Effector CD8-positive, alpha-beta T cell (primary cell): ENCODE results near the gene RPP30.
"Not testable (repeated sequence)": the region's sequence is repeated elsewhere in the genome, so short reads cannot be mapped to it uniquely, and the experiment has no call there.

Experiments
- DNase-seq: peaks from one replicate; lab custom pipeline; 2025; lab: John Stamatoyannopoulos, UW

Gene RPP30

DNA sequence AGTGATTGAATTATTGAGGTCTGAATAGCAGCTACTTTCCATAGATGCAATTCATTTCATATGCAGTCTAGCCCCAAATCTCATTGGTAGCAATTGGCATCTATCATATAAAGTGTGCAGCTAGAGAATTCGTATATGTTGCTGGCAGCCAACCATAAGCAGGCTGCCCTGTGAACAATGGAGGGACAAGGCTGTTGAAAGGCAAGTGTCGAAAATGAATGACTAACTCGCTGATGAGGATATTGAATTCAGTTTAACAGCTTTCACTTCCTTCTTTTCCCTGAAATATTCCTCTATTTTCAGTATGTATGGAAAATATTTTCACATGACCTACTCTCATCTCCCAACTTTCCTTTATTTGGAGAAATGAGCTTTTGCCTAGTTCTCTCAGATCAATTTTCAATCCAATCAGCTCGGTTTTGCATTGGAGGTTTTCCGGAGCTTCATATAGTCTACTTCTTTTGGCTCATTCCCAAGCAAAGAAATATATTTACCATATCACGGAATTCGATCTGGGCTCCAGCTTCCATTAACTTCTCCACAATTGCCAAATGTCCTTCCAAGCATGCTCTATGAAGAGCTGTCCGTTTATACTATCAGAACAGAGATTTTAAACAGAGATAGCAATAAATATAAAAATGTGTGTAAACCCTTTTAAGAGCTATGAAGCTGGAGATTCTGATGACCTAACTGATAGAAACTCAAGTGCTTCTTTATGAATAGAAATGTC is 45.6 kb downstream of the RPP30 start:
- DNase-seq: no peak

DNA sequence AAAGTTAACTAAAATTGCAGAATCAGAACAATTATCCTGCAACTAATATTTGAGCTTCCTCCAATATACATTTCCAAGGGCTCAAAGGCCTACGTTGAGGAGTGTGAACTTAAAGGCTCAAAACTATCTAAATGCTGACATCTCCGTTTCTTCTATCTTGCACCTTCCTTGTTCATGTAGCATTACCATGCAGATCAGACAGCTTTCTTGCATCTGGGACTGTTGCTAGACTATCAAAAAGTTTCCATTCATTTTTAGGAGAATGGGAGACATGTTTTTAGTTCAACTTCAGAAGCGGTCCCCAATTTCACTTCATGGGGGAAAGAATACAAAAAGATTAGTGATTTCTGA is 46.2 kb downstream of the RPP30 start:
- DNase-seq: no peak

DNA sequence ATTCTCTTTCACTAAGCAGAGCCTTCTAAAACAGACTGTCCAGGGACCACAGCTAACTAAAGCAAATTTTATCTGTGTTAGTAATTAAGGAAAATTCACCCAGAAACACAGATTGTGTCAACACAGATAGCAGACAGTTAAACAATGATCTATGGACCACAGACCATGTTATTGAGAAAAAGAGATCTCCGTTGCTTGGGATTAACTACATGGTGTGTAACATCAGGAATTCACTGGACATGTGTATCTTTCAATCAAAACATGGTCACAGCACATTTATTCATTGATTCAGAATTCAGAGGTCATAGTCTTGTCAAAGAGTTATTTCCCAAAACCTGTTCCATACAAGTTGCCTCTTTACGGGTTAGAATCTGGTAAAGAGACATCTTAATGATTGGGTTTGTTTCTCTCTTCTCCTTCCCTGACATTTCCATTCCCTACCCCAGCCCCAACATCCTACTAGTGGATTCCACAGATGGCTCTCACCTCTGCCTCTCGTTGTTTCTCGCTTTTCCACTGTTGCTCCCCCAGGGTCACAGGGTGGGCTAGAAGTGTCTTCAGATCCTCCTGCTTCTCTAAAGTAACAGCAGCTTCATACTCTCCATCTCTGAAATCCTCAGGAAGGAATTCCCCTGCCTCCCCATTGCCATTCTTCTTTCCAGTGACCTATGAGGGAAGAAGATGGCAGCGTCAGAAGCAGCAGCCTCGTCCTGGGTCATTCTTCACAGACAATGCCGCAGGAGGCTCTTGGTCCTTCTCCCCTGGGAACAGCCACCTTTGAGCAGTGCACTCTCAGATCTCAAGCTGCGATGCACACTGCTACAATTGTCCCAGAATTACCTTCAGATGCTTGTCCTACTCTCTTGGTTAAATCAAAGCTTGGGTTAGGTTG is 48.2 kb downstream of the RPP30 start:
- DNase-seq: no peak

DNA sequence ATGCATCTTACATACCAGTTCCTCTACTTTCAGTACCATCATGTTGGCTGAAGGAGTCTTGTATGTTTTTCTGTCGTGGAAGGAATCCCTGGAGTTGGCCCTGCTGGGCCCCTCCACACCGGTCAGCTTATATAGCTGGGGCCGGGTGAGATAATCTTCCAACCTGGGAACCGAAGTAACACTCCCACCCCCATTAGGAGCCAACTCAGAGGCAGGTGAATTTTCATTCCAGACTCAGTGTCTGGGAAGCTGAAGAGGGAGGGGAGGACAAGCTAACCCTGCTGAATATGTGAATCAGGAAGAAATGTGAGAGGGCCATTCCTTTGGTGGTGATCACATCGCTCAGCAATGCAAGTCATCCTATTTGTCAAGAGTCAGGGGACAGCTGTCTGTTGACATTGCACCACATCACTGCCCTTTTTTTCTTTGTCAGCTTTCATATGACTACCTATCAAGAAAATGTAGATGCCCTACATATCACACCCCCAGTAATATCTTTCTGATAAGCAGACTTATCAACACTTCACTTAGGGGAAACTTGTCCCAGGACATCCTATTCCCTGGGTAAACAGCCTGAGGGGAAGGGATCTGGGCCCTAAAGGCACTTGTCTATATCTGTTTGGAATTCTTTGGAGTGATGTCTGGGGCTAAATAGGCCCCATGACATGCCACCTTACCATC is 49.4 kb downstream of the RPP30 start, which contains the start of gene ANKRD1:
Gene ANKRD1, minus strand, starts transcription at position 102 of the 681 bp plus-strand sequence. Its CDS starts 60 bp downstream, at position 42.
- no peak for DNase-seq

DNA sequence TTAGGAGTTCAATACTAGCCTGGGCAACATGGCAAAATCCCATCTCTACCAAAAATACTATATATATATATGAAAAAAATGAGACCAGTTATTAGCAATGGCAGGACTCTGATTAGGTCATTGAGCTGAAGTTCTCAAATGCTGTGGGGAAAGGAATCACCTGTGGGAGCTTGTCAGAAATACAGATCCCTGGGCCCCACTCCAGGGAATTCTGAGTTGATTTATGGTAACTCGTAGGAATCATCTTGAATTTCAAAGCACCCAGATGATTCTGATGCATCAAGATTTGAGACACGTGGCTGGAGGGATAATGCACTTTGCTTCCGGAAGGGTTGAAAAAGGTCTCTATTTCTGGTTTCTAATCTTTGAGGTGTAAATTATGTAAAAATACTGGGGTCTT is 50.1 kb downstream of the RPP30 start:
- no peak for DNase-seq

DNA sequence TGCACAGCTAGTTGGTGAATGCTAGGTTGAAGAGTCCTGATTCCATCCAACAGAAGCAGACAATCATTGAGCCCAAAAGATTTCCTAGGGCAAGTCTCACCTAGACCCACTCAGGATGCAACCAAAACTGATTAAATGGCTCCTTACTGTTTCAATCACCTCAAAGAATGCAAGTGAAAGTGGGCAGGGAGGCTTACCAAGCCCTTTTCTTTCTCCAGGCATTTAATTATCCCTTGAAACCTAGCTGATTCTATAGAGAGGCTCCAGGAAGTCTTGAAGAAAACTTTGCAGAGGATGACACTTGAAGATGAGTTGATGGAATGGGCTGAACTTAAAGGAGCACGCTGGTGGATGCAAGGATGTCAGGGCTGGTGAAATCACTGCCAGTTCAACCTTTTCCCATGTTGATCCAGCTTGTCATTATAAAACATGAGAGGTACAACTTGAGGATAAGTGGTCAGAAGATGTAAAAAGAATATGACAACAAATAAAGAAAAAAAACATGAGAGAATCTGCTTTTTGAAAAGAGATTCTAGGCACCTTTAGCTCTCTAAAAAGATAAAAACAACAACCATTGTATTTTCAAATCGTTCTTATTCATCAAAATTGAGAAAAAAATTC is 51.4 kb downstream of the RPP30 start:
- no peak for DNase-seq

DNA sequence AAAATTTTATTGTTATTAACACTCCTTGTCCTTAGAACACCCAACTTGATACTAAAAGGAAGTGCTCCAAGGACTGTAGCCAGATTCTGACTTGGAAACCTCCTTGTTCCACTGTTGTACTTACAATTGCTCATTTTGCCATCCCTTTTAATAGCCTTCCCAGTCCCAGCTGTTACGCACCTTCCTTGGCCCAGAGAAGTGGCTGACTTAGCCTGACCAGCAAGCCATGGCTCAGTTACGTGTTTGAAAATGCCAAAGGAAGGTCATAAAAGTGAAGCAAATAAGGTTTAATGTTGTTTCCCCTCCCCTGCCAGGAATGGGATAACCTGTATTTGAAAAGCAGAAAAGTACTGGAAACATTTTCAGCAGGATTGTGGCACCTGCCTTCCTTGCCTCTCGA is 52.8 kb downstream of the RPP30 start:
- DNase-seq: no peak

DNA sequence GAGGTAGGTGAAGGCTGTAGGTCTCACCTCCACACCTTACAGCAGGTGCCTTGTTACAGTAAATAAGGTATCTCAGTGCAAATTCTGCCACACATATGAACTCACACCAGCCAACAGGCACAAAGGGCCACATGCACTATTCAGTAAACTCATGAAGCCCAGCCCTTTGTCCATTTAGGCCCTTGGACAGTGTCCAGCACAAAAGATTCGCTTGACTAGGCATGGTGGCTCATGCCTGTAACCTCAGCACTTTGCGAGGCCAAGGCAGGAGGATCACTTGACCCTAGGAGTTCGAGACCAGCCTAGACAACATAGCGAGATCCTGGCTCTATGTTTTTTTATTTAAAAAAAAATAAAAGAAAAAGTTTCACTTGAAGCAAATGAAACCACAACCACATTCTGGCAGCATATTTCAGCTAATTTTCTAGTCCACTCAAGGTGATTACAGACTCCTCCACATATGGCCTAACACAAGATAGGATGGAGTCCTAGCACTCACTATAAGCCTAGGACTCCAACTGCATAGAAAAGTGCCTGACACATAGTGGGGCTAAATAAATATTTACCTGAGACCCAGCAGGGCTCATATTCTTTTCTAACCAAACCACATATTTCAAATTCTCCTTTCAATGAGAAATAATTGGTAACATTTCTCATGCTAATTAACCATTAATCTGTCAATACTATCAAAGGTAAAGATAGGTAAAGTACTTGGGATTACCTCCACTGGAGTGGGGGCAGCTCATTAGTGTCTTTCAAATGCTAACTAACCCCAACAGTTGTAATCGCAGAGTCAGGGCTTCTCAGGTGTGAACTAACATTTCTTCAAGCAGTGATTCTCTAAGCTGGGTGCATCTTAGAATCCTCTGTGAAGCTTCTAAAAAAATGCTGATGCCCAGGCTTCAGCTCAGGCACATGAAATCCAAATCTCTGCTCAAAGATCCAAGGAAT is 53.6 kb downstream of the RPP30 start:
- no peak for DNase-seq

DNA sequence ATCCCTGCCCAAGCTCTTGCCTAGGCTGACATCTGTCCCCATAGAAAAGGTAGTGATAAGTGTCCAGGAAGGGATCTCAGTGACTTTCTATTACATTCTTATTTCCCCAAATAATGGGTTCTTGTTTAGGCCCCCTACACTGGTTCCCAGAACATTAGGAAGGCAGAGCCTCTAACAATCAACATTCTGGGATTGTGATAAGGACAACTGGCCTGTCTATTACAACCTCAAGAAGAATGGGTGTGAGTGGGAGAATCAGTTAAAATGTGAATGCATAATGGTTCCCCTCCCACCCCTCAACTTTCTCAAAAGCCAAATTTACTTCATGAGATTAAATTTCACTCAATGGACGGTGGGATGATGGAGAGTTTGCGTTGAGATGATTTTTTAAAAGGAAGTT is 55.5 kb downstream of the RPP30 start:
- DNase-seq: no peak

DNA sequence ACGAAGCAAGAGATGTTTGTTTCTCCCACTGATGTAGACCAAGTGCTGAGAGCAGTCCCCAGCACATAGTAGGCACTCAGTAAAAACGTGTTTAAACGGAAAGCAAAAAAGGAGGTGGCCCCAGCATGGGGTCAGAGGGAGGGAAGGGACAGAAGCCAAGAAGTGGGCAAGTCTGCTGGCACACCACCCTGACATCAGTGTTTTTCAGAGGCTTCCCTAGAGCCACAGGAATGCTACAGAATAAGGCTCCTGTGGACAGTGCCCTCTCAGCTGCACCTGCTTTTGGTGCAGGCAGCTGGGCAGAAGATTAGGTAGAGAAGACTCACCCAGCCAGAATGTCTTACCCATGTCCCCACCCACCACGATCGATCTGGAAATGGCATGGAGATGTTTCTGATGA is 57.4 kb downstream of the RPP30 start:
- no peak for DNase-seq

DNA sequence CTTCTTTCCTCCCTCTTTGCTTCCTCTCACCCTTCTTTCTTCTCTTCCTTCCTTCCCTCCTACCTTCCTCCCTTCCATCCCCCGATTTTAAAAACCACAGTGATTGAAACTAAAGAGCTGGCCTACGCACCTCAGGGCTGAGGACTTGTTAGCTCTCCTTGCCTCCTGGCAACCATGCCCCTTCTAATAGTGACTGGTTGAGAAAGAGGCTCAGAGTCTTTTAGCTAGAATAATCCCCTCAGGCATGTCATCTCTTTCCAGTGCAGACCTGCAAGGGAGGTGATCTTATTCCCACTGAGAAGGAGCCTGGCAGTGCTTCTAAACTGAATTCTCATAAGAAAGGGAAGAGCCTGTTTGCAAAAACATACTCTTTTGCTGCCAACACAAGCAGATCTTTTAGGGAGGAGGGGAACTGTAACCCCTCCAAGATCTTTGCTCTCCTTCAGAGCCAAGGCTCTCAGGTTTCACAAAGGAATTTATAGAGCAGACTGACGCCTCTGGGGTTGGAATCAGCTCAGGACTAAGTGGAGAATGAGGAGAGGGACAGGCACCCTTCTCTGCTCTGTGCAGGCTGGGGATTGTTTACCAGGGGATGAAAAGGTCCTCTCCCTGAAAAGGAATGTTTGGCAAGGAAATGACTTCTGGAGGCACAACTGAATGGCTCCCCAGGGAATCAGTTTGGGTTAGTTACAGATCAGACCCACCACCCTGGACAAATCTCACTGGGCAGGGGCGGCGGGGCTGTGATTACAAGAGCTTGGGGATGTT is 58.5 kb downstream of the RPP30 start:
- no peak for DNase-seq

DNA sequence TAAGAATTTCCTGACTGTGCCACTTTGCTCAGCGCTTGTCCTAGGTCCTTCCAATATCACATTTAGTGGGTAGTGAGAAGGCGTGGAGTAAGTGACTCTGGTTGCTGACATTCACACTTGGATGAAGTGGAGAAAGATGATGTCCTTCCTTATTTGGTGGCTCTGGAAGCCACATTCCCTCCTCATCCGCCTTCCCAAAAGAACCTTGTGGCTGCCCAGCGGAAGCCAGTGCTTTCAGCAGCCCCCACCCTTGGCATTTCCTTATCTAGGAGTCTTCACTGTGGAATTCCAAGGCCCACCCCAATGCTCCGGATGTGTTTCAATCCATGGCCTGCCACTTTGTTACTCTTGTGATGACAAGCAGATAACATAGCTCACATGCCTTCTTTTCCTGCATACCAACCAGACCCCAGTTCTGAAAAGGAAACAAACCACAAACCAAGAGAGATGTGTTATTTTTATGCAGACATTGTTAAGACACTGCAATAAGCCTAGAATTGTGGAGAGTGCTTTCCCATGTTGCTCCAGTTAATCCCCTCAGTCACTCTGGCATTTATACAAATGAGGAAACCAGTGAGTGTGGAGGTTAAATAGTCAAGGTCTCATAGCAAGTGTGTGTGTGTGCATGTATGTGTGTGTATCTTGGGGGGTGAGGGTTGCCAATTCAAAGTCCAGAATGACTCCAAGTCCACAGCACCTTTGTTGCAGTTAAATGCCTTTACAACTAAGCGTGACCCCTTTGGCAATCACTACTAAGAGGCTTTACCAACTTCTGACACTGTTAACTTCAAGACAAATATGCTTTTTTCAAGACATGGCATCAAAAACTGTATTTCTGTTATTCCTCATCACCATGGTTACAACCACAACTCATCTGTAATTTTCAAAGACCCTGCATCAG is 59.4 kb downstream of the RPP30 start:
- DNase-seq: no peak

DNA sequence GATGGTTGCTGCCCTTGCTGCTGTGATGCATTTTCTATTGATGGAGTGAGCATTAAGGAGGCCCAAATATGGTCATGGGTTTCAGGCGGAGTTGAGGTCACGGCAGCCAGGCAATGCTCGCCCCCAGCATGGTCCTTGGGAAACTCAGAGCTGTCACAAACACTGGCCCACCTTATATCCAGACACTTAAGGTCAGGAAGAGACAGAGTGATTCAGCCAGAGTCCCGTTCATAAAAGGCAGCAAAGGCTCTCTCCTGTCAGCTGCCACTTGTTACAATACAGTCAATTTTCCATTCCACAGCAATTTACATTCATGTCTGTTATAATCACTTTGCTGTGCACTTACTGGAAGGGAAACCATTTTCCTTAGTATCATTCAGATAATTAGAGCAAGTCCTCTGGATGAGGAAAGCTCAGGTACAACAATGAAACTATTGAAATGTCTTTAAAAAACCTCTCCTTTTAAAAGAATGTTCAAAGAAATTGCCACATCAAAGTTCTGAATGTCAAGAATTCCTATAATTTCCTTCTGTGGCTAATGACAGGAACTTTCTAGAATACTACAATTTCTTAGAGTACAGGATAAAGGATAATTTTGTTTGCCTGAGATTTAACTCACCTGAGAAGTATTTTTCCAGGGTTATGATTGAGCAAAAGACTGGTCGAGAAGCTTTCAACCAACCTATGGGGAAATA is 64.0 kb downstream of the RPP30 start:
- DNase-seq: no peak

DNA sequence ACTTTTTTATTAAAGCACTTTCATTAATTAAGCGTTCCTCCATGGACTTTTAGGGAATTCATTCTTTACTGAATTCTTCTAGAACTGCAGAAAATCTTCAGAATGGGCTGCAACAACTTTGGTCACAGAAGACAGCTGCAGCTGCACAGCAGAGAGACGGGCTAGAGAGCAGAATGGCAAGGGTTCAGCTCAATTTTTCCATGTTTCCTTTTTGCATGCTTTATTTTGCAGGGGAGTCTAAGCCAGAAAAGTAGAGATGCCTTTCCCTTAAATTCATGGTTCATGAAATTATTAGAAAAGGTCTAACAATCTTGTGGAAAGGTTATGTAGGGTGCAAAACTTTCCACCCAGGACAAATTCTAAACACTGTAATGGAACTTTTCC is 64.5 kb downstream of the RPP30 start:
- no peak for DNase-seq

DNA sequence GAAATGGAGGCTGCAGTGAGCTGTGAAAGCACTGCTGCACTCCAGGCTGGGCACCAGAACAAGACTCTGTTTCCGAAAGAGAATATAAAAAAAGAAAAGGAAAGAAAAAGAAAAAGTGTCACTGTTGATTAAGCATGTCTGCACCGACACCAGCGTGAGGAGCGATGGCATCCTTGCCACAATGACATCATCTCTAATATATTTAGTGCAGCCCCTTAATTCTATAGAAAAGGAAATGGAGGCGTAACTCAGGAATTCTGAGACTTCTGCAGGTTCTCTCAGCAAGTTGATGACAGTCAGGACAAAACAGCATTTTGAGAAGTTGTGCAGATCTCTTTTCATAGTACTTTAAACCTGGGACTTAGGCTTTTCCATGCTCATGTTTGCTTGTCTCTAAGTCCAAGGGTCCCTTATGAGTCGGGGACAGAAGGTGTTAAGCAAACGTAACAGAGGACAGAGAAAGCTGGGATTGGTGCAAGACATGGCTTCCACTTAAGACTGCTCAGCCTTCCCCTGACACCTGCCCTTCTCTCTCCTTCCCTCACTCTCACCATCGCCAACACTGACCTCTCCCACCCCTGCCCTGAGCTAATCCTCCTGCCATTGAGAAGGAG is 66.0 kb downstream of the RPP30 start:
- DNase-seq: no peak

DNA sequence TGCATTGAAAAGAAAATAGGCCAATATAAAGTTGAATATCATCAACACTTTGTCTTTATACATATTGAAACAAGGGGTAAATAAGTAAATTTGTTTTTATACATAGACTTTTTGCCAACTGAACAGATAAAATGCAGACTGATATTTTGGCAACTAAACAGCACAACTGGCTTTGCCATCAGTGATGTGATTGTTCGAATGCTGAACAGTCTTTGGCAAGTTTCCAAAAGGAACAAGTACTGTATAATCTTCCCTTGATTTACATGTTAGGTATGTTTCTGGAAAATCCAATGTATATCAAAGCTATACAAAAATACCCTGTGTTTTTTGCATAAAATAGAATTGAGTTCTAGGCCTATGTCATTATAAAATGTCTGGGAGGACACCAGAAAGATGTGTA is 67.3 kb downstream of the RPP30 start:
- no peak for DNase-seq

DNA sequence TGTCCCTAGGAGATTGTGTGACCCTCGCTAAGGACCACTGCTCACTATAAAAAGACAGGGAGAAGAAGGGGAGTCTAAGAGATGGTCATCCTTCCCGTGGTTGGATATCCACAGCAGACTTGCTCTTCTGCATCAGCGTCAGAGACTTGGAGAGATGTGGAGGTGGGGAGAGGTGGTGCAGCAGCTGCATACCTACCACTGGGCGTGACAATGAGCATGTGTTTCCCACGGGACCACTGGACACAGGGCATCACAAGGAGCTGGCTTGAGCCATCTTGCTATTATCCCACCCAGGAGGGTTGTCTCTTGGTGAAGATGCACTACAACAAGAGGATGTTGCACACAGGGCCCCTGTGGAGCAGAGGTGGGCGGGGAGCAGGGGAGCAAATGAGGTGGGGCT is 67.9 kb downstream of the RPP30 start:
- DNase-seq: no peak

DNA sequence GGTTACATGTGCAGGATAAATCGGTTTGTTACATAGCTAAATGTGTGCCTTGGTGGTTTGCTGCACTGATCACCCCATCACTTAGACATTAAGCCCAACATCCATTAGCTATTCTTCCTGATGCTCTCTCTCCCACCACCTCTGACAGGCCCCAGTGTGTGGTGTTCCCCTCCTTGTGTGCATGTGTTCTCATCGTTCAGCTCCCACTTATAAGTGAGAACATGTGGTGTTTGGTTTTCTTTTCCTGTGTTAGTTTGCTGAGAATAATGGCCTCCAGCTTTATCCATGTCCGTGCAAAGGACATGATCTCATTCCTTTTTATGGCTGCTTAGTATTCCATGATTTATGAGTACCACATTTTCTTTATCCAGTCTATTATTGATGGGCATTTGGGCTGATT is 71.2 kb downstream of the RPP30 start:
- DNase-seq: not testable (repeated sequence)
